ENCODE data around the gene KIAA1958. TPM values are rescaled to one million over a fixed set of nuclear protein-coding genes. Genes with fewer than 3 reads are reported as not detected.

The KIAA1958 gene
- total RNA-seq, 4 donors from 2014 or later = 4.6 to 22.0 (median 9.2) TPM

DNA sequence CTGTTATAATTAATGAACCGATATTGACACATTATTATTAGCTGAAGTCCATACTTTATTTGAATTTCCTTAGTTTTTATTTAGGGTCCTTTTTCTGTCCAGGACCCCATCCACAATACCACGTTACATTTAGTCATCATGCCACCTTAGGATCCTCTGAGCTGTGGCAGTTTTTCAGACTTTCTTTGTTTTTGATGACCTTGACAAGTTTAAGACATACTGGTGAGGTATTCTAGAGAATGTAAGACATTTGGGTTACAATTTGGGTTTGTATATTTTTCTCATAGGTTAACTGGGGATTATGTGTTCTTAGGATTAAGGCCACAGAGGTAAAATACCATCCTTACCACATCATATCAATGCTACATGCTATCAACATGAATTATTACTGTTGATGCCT, 42.7 kb downstream of the KIAA1958 start:
- Histone ChIP-seq H3K4me1 (no peaks in the 10 kb centered on the region), H3K27ac (no peak overlapping the region), H3K27me3 (no peaks in the 10 kb centered on the region), H3K9me3 (no peaks in the 10 kb centered on the region), H3K4me3 (no peak overlapping the region), H3K36me3 (no peaks in the 10 kb centered on the region)
- intact Hi-C loops (cut with DNase I; ENCODE audit: low total_unique reads) = no loop called here
- TF ChIP-seq POLR2A (IDR thresholded peaks at IDR 0.05) (no peak), CTCF (IDR thresholded peaks at IDR 0.05) (no peak)
- DNase-seq = no peak

GRCh38 chr9:112530751-112531205, 44.2 kb downstream of the KIAA1958 start:
- no peaks in the 10 kb centered on the region for H3K4me1 ChIP-seq
- no peak overlapping the region for H3K4me3 ChIP-seq
- no peaks in the 10 kb centered on the region for H3K9me3 ChIP-seq
- no peaks in the 10 kb centered on the region for H3K36me3 ChIP-seq
- intact Hi-C loops (cut with DNase I; ENCODE audit: low total_unique reads) = no loop called here
- DNase-seq = no peak
- no peak for TF ChIP-seq POLR2A (IDR thresholded peaks at IDR 0.05)
- no peak for TF ChIP-seq CTCF (IDR thresholded peaks at IDR 0.05)
- H3K27me3 ChIP-seq = no peaks in the 10 kb centered on the region
- no peak overlapping the region for H3K27ac ChIP-seq

DNA sequence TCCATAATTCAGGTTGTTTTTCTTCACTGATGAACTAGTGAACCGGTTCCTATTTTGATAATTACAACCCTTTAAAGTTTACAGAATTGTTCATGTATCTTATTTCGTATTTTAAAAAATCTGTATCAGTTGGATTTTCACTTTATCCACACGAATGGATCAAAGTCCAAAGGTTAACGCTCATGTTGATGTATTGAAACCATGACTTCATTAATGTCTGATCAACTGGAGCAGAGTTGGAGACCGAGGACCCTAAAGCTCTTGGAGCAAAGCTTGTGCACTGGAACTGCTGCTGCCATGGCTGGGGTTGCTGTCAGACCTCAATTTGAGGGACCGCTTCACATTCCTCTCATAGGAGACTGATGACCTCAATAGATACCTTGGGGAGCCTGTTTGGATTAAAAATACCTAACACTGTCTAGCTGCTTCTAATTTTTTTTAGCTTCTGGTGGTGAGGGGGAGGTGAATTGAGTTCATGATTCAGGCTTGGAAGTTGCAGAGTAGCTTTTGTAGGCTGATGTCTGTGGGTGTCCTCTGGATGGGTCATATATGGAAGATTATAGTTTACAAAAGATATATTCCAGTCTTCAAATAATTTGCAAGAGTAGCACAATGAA, 45.1 kb downstream of the KIAA1958 start:
- intact Hi-C loops (cut with DNase I; ENCODE audit: low total_unique reads) = no loop called here
- TF ChIP-seq CTCF (IDR thresholded peaks at IDR 0.05) (no peak), POLR2A (IDR thresholded peaks at IDR 0.05) (no peak)
- Histone ChIP-seq H3K4me1 (no peaks in the 10 kb centered on the region), H3K27me3 (no peaks in the 10 kb centered on the region), H3K27ac (no peak overlapping the region), H3K9me3 (no peaks in the 10 kb centered on the region), H3K36me3 (no peaks in the 10 kb centered on the region), H3K4me3 (no peak overlapping the region)
- DNase-seq = no peak

DNA sequence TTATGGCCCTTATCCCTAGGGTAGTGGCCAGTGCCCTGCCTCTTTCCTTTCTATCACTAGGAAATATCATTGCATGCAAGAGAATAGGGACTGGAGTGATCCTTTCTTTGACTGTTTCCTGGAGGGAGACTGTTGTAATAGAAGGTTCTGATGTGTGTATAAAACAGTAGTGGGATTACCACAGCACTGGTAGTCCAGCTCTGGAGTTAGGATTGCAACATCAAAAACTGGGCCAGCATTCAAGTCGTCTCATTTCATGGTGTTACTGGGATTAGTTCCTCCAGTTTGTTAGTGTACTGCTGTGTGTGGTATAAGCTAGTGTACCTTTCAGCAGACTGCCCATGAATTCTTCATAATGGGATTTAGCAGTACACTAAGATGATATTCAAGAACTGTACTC, 45.8 kb downstream of the KIAA1958 start:
- Histone ChIP-seq H3K4me3 (no peak overlapping the region), H3K36me3 (no peaks in the 10 kb centered on the region), H3K27ac (no peak overlapping the region), H3K9me3 (no peaks in the 10 kb centered on the region), H3K27me3 (no peaks in the 10 kb centered on the region), H3K4me1 (no peaks in the 10 kb centered on the region)
- intact Hi-C loops (cut with DNase I; ENCODE audit: low total_unique reads) = no loop called here
- TF ChIP-seq POLR2A (IDR thresholded peaks at IDR 0.05) (no peak), CTCF (IDR thresholded peaks at IDR 0.05) (no peak)
- DNase-seq = peak; percentile 61 to 67

DNA sequence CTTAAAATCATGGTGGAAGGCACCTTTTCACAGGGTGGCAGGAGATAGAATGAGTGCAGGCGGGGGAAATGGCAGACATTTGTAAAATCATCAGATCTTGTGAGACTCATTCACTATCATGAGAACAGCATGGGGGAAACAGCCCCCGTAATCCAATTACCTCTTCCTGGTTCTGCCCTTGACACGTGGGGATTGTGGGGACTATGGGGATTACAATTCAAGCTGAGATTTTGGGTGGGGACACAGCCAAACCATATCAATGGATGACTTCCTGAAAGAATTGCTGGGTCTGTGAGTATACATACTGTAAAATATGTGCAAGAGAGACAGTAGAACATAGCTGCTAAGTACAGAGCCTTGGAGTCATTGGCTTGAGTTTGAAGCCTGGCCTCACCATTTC, 47.0 kb downstream of the KIAA1958 start:
- intact Hi-C loops (cut with DNase I; ENCODE audit: low total_unique reads) = no loop called here
- H3K36me3 ChIP-seq = no peaks in the 10 kb centered on the region
- H3K27me3 ChIP-seq = no peaks in the 10 kb centered on the region
- H3K27ac ChIP-seq = no peak overlapping the region
- H3K4me1 ChIP-seq = no peaks in the 10 kb centered on the region
- no peaks in the 10 kb centered on the region for H3K9me3 ChIP-seq
- DNase-seq = no peak
- H3K4me3 ChIP-seq = no peak overlapping the region
- TF ChIP-seq POLR2A (IDR thresholded peaks at IDR 0.05) = no peak
- no peak for TF ChIP-seq CTCF (IDR thresholded peaks at IDR 0.05)
